ENCODE results near the gene MTHFD2L.

Gene MTHFD2L

DNA sequence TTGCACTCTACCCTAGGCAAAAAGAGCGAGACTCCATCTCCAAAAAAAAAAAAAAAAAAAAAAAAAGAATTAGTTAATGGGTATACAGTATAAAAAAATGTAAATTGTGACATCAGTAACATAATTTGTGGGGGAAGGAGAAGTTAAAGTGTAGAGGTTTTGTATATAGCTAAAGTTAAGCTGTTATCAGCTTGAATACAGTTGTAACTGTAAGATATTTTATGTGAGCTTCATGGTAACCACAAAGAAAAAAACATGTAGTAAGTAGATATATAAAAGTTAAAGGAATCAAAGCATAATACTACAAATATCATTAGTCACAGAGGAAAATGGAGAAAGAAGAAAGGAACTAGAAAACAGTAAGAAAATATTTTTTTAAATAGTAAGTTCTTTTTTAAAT is 97.2 kb downstream of the MTHFD2L start:
- TF ChIP-seq, protein P1, sequence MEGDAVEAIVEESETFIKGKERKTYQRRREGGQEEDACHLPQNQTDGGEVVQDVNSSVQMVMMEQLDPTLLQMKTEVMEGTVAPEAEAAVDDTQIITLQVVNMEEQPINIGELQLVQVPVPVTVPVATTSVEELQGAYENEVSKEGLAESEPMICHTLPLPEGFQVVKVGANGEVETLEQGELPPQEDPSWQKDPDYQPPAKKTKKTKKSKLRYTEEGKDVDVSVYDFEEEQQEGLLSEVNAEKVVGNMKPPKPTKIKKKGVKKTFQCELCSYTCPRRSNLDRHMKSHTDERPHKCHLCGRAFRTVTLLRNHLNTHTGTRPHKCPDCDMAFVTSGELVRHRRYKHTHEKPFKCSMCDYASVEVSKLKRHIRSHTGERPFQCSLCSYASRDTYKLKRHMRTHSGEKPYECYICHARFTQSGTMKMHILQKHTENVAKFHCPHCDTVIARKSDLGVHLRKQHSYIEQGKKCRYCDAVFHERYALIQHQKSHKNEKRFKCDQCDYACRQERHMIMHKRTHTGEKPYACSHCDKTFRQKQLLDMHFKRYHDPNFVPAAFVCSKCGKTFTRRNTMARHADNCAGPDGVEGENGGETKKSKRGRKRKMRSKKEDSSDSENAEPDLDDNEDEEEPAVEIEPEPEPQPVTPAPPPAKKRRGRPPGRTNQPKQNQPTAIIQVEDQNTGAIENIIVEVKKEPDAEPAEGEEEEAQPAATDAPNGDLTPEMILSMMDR (IDR thresholded peaks at IDR 0.05; ENCODE audit: extremely low read depth, missing control alignments): no peak
- no peak for DNase-seq (ENCODE audit: low spot score)

DNA sequence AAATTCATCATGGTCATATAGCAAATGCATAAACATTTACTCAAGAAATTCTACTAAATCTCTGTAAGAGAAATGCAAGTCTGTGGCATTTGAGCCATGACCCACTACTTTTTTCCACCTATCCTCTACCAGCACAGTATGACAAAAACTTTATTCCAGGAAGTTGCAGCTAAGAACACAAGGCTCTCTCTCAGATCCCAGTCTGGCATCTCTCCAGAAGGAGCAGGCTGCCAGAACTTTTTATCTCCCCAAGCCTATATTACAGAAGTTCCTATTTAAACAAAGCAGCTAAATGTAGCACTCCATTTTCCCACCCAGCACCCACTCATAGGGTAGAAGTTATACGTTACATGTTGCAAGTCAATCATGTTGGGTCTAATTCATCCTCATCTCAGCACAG is 101.0 kb downstream of the MTHFD2L start:
- DNase-seq (ENCODE audit: low spot score): no peak
- TF ChIP-seq, protein P1 (IDR thresholded peaks at IDR 0.05; ENCODE audit: extremely low read depth, missing control alignments): no peak

- TF ChIP-seq, protein P1 (IDR thresholded peaks at IDR 0.05; ENCODE audit: extremely low read depth, missing control alignments): no peak
- DNase-seq (ENCODE audit: low spot score): no peak
These were observed 102.1 kb downstream of the MTHFD2L start for GRCh38 chr4:74260036-74260435.

DNA sequence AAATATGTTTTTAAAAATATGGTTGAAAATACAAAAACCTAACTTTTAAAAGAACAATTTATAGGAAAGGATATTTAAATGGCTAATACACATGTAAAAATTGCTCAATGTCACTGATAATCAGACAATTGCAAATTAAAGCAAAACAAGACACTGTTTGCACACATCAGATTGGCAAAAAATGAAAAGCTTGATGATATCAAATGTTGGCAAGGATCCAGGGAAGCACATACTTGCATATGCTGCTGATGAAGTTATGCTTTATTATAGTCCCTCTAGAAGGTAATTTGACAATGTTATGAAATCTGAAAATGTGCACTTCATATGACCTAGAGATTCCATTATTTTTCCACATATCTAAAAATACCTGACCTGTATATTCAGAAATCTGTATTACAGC is 104.6 kb downstream of the MTHFD2L start:
- DNase-seq (ENCODE audit: low spot score): no peak
- TF ChIP-seq, protein P1 (IDR thresholded peaks at IDR 0.05; ENCODE audit: extremely low read depth, missing control alignments): no peak

DNA sequence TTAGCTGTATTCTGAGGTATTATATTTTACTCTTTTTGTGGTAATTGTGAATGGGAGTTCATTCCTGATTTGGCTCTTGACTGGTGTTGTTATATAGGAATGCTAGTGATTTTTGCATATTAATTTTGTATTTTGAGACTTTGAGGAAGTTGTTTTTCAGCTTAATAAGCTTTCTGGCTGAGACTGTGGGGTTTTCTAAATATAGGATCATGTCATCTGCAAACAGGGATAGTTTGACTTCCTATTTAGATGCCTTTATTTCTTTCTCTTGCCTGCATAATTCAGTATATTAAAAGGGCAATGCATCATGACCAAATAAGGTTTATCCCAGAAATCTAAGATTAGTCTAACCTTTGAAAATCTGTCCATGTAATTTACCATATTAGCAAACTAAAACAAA is 105.6 kb downstream of the MTHFD2L start:
- DNase-seq (ENCODE audit: low spot score): no peak
- TF ChIP-seq, protein P1 (IDR thresholded peaks at IDR 0.05; ENCODE audit: extremely low read depth, missing control alignments): no peak

DNA sequence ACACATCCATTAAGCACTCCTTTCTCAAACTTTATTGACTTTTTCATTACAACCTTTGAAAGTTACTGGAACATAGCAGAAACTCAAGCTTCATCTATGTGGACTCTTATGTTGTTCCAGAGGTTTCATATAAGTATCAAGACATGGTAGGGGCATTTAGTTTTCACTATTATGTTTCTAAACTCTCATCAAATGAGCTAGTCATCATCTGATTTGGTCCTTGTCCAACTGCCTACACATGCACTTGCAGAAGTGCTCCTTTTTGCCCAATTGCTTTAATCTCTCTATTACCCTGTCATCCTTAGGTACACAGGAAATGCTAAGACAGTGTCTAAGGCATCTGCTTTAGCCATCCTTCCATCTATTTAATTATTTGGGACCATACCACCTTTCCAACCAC is 108.2 kb downstream of the MTHFD2L start:
- TF ChIP-seq, protein P1 (IDR thresholded peaks at IDR 0.05; ENCODE audit: extremely low read depth, missing control alignments): no peak
- DNase-seq (ENCODE audit: low spot score): no peak

DNA sequence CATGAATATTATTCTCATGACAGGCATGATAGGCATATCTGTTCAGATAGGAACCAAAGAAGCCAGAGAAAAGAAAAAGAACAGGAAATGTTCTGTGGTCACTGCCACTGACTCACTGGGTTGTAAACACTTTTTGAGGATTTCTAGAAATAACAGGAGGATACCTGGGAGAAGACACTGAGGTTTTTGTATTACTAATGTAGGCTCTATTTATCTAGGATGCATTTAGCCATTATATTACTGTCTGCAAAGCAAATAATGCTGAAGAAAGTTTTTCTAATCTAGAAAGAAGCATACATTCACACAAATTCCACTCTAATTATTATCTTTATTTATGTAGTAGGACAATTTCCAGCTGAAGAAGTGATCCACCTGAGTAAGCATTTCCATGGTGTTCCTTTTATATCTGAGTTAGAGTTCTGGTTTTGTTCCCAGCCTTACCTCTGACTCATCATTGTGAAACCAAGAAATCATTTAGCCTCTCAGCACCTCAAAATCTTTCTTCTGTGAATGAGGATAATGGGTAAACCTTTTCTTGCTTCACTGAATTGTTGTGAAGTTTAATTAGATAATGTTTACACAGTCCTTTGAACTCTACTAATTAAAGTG is 110.2 kb downstream of the MTHFD2L start:
- DNase-seq (ENCODE audit: low spot score): no peak

More for the DNA sequence above, 110.2 kb downstream of the MTHFD2L start:
- TF ChIP-seq, protein P1 (IDR thresholded peaks at IDR 0.05; ENCODE audit: extremely low read depth, missing control alignments): no peak

Data from GM20000 (cell line).